BJ (cell line): ENCODE measurements around the gene BBX. TPM values are rescaled to one million over a fixed set of nuclear protein-coding genes. Genes with fewer than 3 reads are reported as not detected.

Experiments
- CTCF ChIA-PET: fragments of 350-600 bp; formaldehyde crosslinking; extraction: SDS; loops from one replicate; lab custom pipeline; 2021; ENCODE audit warnings: antibody characterized with exemption, inconsistent platforms; lab: Yijun Ruan, JAX
- POLR2A ChIA-PET: fragments of 300-600 bp; sonication (Branson Sonifier 250); formaldehyde crosslinking; extraction: SDS; loops from one replicate; lab custom pipeline; 2021; ENCODE audit warnings: antibody characterized with exemption; lab: Charles Lee
- DNase-seq: peaks from one replicate; pipeline ENCODE4 v3.0.0-alpha.2; 2011; ENCODE audit warnings: low read depth
- H3K27me3 ChIP-seq: 2 replicates; pipeline ENCODE4 v1.6.0; 2011; ENCODE audit warnings: low read length; ENCODE audit not compliant: control insufficient read depth, insufficient read depth
- H3K36me3 ChIP-seq: 2 replicates; pipeline ENCODE4 v1.5.1; 2011; ENCODE audit warnings: low read length; ENCODE audit not compliant: control insufficient read depth, insufficient read depth
- H3K4me3 ChIP-seq: 2 replicates; pipeline ENCODE4 v1.5.1; 2011; ENCODE audit warnings: low read depth, mild to moderate bottlenecking, control low read depth, low read length
- CTCF ChIP-seq: IDR thresholded peaks from 2 replicates; pipeline ENCODE4 v1.5.1; 2011; ENCODE audit warnings: low read depth, mild to moderate bottlenecking, control low read depth, inconsistent platforms, low read length, moderate library complexity; ENCODE audit not compliant: insufficient read depth
- polyA plus RNA-seq: library from polyadenylated mRNA; depleted of rRNA; stranded (reverse); fragments of >200 nt; gene quantifications from 2 replicates; pipeline ENCODE4 v1.2.3, GENCODE V29; 2011

BBX gene
- polyA plus RNA-seq, 1 experiment = 47.6 TPM

DNA sequence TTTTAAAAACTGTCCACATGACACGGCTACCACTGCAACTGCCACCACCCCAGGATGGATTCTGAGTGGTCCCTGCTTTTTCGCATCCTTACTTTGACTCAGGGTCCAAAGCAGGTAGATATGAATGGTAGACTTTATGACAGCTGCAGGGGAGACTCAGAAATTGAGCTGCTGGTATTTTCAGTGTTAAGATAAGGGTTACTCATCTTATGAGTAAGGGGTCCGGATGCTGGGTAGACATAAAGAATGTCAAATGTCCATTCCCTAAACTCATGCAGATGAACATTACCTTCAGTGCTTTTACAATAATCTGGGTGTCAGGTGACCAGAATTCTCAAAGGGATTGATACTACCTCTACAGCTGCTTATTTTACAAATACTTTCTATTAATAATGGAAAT lies 25.9 kb upstream of the BBX start:
- no peaks in the 10 kb centered on the region for H3K36me3 ChIP-seq
- no peak for DNase-seq
- no peak overlapping the region for H3K4me3 ChIP-seq
- ChIA-PET CTCF (no interaction called here), POLR2A (no interaction called here)
- TF ChIP-seq CTCF = no peak
- peaks cover 5% of the 10 kb centered on the region; the same call in 1 of the 2 replicates for H3K27me3 ChIP-seq

- no peak for DNase-seq
- Histone ChIP-seq H3K27me3 (0 out of 2 replicates have a peak, but pooled peaks cover 1% of the 10 kb centered on the region), H3K36me3 (no peaks in the 10 kb centered on the region), H3K4me3 (no peak overlapping the region)
- POLR2A ChIA-PET = no interaction called here
- no peak for TF ChIP-seq CTCF
- CTCF ChIA-PET = interaction anchor here (0.6 to 1.1 kb wide), 2 partner anchors 11 to 13 kb away, joined by 3 read pairs; no protein-coding TSS in a partner anchor
These were observed 24.1 kb upstream of the BBX start for GRCh38 chr3:107498646-107499045.

DNA sequence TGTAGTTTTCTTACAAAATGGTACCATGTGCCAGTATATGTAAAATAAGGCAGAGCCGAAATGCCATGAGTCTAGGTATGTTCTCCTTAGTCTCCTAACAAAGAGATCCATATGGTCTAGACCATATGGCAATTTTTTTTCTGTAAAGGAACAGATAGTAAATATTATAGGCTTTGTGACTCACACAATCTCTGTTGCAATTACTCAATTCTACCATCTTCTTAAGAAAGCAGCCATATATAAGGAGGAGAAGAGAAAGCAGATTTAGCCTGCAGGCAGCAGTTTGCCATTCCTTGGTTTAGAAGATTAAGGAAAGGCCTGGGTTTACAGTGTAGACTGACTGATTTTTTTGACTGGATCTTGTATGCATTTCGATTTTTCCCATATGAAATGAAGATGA lies 16.3 kb upstream of the BBX start:
- ChIA-PET POLR2A (no interaction called here), CTCF (no interaction called here)
- TF ChIP-seq CTCF = no peak
- Histone ChIP-seq H3K4me3 (no peak overlapping the region), H3K27me3 (peaks cover 2% of the 10 kb centered on the region; the same call in 1 of the 2 replicates), H3K36me3 (no peaks in the 10 kb centered on the region)
- DNase-seq = no peak

- CTCF ChIA-PET = no interaction called here
- no peaks in the 10 kb centered on the region for H3K36me3 ChIP-seq
- H3K27me3 ChIP-seq = peaks cover 2% of the 10 kb centered on the region; the same call in 1 of the 2 replicates
- no peak for TF ChIP-seq CTCF
- no peak for DNase-seq
- no peak overlapping the region for H3K4me3 ChIP-seq
- POLR2A ChIA-PET = no interaction called here
These were observed 14.4 kb upstream of the BBX start for GRCh38 chr3:107508331-107508730.

GRCh38 chr3:107512108-107512507 lies 10.7 kb upstream of the BBX start:
- POLR2A ChIA-PET = no interaction called here
- CTCF ChIA-PET = interaction anchor here (1.1 kb wide), 1 partner anchor 240 kb away, joined by 4 read pairs; no protein-coding TSS in a partner anchor
- H3K27me3 ChIP-seq = peaks cover 5% of the 10 kb centered on the region
- H3K4me3 ChIP-seq = no peak overlapping the region
- no peak for TF ChIP-seq CTCF
- no peaks in the 10 kb centered on the region for H3K36me3 ChIP-seq
- no peak for DNase-seq
